Measurements from ENCODE around the gene PRKCH. TPM values are rescaled to one million over a fixed set of nuclear protein-coding genes. Genes with fewer than 3 reads are reported as not detected.
A peak's percentile ranks its signal among the peaks of the same experiment; 100 is the strongest.

Gene PRKCH
- total and polyA plus RNA-seq, 2 experiments from 2014 or later, result 7.1 to 11.2 TPM

DNA sequence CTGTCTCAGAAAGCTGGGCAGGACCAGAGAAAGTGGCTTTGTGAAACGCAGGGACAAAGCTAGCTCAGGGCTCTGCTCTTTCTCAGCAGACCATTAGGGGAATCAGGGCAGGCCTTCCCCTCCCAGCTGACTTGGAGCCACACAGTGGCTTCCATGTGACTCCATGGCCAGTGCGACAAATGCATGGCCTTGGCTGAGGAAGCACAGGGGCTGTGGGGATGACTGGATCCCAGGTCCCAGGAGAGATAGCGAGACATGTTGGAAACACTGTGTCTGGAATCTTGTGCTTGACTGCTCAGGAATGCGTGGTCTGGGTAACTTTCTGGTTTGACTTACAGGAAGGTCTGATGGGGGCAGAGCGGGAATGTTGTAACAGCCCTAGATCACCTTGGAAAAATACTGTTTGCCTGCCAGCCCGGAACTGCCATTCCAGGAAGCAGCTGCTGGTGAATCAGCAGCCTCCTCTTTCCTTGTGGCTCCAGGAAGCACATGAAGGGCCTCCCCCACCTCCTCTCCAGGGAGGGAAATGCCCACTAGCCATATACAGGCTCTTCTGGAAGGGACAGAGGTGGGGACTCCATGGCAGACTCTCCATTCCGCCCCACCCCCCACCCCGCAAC lies 240.4 kb downstream of the PRKCH start:
- H2AFZ ChIP-seq, result no peak overlapping the region
- H3K9me3 ChIP-seq (ENCODE audit: low read depth), result no peaks in the 10 kb centered on the region
- 52% methylated on average over 8 of the region's 8 CpGs for WGBS (ENCODE audit: low lambda C conversion rate, missing lambda C conversion rate)

DNA sequence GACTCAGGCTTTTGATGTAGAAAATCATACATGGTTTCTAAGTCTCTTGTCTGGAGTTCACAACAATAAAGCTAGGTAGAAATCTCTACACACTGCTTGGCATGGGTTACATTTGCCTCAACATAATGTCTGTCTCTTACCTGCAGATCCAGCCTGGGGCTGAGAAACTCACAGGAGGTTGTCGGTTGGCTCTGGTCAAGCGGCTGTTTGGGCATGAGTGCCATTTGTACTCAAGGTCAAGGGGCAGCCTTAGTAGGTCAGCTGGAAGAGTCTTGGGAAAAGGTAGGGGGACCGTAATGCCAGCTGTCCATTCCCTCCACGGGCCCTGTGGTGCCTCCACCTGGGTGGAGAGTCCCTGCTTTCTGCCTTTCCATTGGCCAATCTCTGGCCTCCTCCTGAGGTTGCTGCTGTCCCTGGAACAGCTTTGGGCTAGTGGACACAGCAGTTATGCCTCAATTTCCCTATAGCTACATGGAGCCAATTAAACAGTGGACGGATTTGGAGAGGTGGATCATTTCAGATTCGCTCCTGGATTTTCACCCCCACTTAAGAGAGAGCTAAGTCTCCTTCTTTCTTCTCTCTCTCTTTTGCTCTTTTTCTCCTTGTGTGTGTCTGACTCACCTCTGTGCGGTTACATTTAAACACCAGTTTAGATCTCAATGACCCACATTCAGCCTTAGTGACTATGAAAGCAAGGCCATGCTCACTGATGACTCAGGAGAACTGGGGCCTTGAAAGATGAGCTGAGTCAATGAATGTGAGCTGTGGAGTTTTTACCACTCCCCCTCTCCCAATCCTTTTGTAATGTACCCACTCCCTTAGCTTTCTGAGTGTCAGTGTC lies 241.2 kb downstream of the PRKCH start:
- H2AFZ ChIP-seq, result no peak overlapping the region
- H3K4me2 ChIP-seq, result no peak overlapping the region
- no peak for TF ChIP-seq EZH2 (IDR thresholded peaks at IDR 0.05; ENCODE audit: borderline replicate concordance)
- no peak for TF ChIP-seq EZH2phosphoT487 (IDR thresholded peaks at IDR 0.05; ENCODE audit: low read depth, severe bottlenecking, unreplicated experiment)
- TF ChIP-seq, protein P1, sequence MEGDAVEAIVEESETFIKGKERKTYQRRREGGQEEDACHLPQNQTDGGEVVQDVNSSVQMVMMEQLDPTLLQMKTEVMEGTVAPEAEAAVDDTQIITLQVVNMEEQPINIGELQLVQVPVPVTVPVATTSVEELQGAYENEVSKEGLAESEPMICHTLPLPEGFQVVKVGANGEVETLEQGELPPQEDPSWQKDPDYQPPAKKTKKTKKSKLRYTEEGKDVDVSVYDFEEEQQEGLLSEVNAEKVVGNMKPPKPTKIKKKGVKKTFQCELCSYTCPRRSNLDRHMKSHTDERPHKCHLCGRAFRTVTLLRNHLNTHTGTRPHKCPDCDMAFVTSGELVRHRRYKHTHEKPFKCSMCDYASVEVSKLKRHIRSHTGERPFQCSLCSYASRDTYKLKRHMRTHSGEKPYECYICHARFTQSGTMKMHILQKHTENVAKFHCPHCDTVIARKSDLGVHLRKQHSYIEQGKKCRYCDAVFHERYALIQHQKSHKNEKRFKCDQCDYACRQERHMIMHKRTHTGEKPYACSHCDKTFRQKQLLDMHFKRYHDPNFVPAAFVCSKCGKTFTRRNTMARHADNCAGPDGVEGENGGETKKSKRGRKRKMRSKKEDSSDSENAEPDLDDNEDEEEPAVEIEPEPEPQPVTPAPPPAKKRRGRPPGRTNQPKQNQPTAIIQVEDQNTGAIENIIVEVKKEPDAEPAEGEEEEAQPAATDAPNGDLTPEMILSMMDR (IDR thresholded peaks at IDR 0.05; ENCODE audit: poor library complexity), result no peak
- WGBS (ENCODE audit: low lambda C conversion rate, missing lambda C conversion rate), result 92% methylated on average over 7 of the region's 7 CpGs
- H4K20me1 ChIP-seq (ENCODE audit: insufficient read depth, poor library complexity, severe bottlenecking), result no peaks in the 10 kb centered on the region
- no peaks in the 10 kb centered on the region for H3K79me2 ChIP-seq
- H3K4me1 ChIP-seq (ENCODE audit: insufficient read depth), result peaks cover 74% of the 10 kb centered on the region
- peak overlapping the region; percentile 96 for H3K27ac ChIP-seq
- no peak overlapping the region for H3K4me3 ChIP-seq
- no peaks in the 10 kb centered on the region for H3K36me3 ChIP-seq (replicated peaks; ENCODE audit: insufficient read depth, low read depth)
- DNase-seq (ENCODE audit: low spot score), result peak; percentile 77
- no peaks in the 10 kb centered on the region for H3K9me3 ChIP-seq (ENCODE audit: low read depth)
- H3K27me3 ChIP-seq, result no peaks in the 10 kb centered on the region
- no peaks in the 10 kb centered on the region for H3K9me2 ChIP-seq (replicated peaks; ENCODE audit: insufficient read depth)

More for the DNA sequence above, 240.4 kb downstream of the PRKCH start:
- H3K4me2 ChIP-seq, result peak overlapping the region; percentile 5
- H3K9me2 ChIP-seq (replicated peaks; ENCODE audit: insufficient read depth), result no peaks in the 10 kb centered on the region
- no peak overlapping the region for H3K4me3 ChIP-seq
- H3K36me3 ChIP-seq (replicated peaks; ENCODE audit: insufficient read depth, low read depth), result no peaks in the 10 kb centered on the region
- H3K79me2 ChIP-seq, result no peaks in the 10 kb centered on the region
- TF ChIP-seq, protein P1 (IDR thresholded peaks at IDR 0.05; ENCODE audit: poor library complexity), result no peak
- TF ChIP-seq EZH2phosphoT487 (IDR thresholded peaks at IDR 0.05; ENCODE audit: low read depth, severe bottlenecking, unreplicated experiment) (no peak), EZH2 (IDR thresholded peaks at IDR 0.05; ENCODE audit: borderline replicate concordance) (no peak)
- DNase-seq (ENCODE audit: low spot score), result peak; percentile 88
- no peaks in the 10 kb centered on the region for H3K27me3 ChIP-seq
- H4K20me1 ChIP-seq (ENCODE audit: insufficient read depth, poor library complexity, severe bottlenecking), result no peaks in the 10 kb centered on the region
- peak overlapping the region; percentile 96 for H3K27ac ChIP-seq
- peaks cover 70% of the 10 kb centered on the region for H3K4me1 ChIP-seq (ENCODE audit: insufficient read depth)

DNA sequence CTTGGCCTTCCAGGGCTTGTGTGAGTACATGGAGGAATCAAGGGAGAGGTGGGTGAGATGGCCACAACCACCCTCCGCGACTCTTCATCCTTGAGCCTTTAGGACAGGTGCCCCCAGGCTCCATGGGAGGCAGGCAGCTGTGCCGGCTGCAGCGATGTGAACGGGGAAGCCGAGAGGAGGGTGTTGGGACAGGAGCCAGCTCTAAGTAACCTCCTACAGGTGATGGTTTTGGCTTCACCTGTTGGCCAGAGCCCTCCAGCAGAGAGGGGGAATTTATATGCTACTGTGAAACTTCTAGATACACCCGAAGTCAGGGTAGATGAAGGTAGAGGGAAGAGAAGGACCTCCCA lies 241.8 kb downstream of the PRKCH start:
- Histone ChIP-seq H3K4me2 (no peak overlapping the region), H3K4me1 (ENCODE audit: insufficient read depth) (peaks cover 80% of the 10 kb centered on the region), H3K9me3 (ENCODE audit: low read depth) (no peaks in the 10 kb centered on the region), H4K20me1 (ENCODE audit: insufficient read depth, poor library complexity, severe bottlenecking) (no peaks in the 10 kb centered on the region), H3K79me2 (no peaks in the 10 kb centered on the region), H3K36me3 (replicated peaks; ENCODE audit: insufficient read depth, low read depth) (no peaks in the 10 kb centered on the region), H3K4me3 (no peak overlapping the region), H3K27me3 (no peaks in the 10 kb centered on the region), H2AFZ (no peak overlapping the region), H3K27ac (peak overlapping the region; percentile 96), H3K9me2 (replicated peaks; ENCODE audit: insufficient read depth) (no peaks in the 10 kb centered on the region)
- no peak for TF ChIP-seq EZH2 (IDR thresholded peaks at IDR 0.05; ENCODE audit: borderline replicate concordance)
- TF ChIP-seq EZH2phosphoT487 (IDR thresholded peaks at IDR 0.05; ENCODE audit: low read depth, severe bottlenecking, unreplicated experiment), result no peak
- TF ChIP-seq, protein P1 (IDR thresholded peaks at IDR 0.05; ENCODE audit: poor library complexity), result no peak
- no peak for DNase-seq (ENCODE audit: low spot score)
- WGBS (ENCODE audit: low lambda C conversion rate, missing lambda C conversion rate), result 94% methylated on average over 7 of the region's 7 CpGs

Data from hepatocyte (in vitro differentiated cells).